ENCODE results near the gene ABHD3. TPM values are rescaled to one million over a fixed set of nuclear protein-coding genes. Genes with fewer than 3 reads are reported as not detected.
"Not testable (repeated sequence)": the region's sequence is repeated elsewhere in the genome, so short reads cannot be mapped to it uniquely, and the experiment has no call there.

The ABHD3 gene
- total RNA-seq, 1 experiment from 2014 or later, result 29.3 TPM

GRCh38 chr18:21725201-21725600 lies 20.6 kb upstream of the ABHD3 start:
- Mint-ChIP-seq H3K9me3 (ENCODE audit: unreplicated experiment) (no peaks in the 10 kb centered on the region), H3K4me3 (ENCODE audit: unreplicated experiment) (no peak overlapping the region), H3K27ac (ENCODE audit: unreplicated experiment) (no peak overlapping the region), H3K27me3 (ENCODE audit: insufficient read depth, unreplicated experiment) (no peaks in the 10 kb centered on the region), H3K4me1 (ENCODE audit: low read depth, unreplicated experiment) (no peaks in the 10 kb centered on the region), H3K36me3 (ENCODE audit: insufficient read depth, unreplicated experiment) (no peaks in the 10 kb centered on the region)
- CTCF ChIA-PET, result no interaction called here
- Histone ChIP-seq H3K27me3 (replicated peaks; ENCODE audit: control insufficient read depth, insufficient read depth, low read length) (no peaks in the 10 kb centered on the region), H3K36me3 (ENCODE audit: control insufficient read depth, insufficient read depth, low read length) (no peaks in the 10 kb centered on the region), H3K4me3 (ENCODE audit: low read depth, low read length) (no peak overlapping the region), H3K4me1 (peaks cover 5% of the 10 kb centered on the region; the same call in 1 of the 2 replicates), H3K9me3 (no peaks in the 10 kb centered on the region)
- no peak for TF ChIP-seq CTCF (IDR thresholded peaks at IDR 0.05; ENCODE audit: insufficient read depth in 1 of 2, low read depth in 1 of 2, low read length in 1 of 2, severe bottlenecking in 1 of 2, unreplicated experiment in 1 of 2)
- POLR2A ChIA-PET, result no interaction called here
- intact Hi-C loops (cut with micrococcal nuclease; ENCODE audit: unreplicated experiment), result no loop called here
- DNase-seq, result no peak
- no TSS peak for BruUV-seq (replicated peaks)

- DNase-seq, result no peak
- Mint-ChIP-seq H3K27ac (ENCODE audit: unreplicated experiment) (no peak overlapping the region), H3K36me3 (ENCODE audit: insufficient read depth, unreplicated experiment) (no peaks in the 10 kb centered on the region), H3K4me1 (ENCODE audit: low read depth, unreplicated experiment) (no peaks in the 10 kb centered on the region), H3K4me3 (ENCODE audit: unreplicated experiment) (no peak overlapping the region), H3K27me3 (ENCODE audit: insufficient read depth, unreplicated experiment) (no peaks in the 10 kb centered on the region), H3K9me3 (ENCODE audit: unreplicated experiment) (no peaks in the 10 kb centered on the region)
- no peak for TF ChIP-seq CTCF (IDR thresholded peaks at IDR 0.05; ENCODE audit: insufficient read depth in 1 of 2, low read depth in 1 of 2, low read length in 1 of 2, severe bottlenecking in 1 of 2, unreplicated experiment in 1 of 2)
- H3K9me3 ChIP-seq, result peaks cover 2% of the 10 kb centered on the region; the same call in 1 of the 2 replicates
- ChIA-PET POLR2A (no interaction called here), CTCF (no interaction called here)
- intact Hi-C loops (cut with micrococcal nuclease; ENCODE audit: unreplicated experiment), result no loop called here
- no peaks in the 10 kb centered on the region for H3K36me3 ChIP-seq (ENCODE audit: control insufficient read depth, insufficient read depth, low read length)
- no peaks in the 10 kb centered on the region for H3K27me3 ChIP-seq (replicated peaks; ENCODE audit: control insufficient read depth, insufficient read depth, low read length)
- no peak overlapping the region for H3K4me3 ChIP-seq (ENCODE audit: low read depth, low read length)
- no TSS peak for BruUV-seq (replicated peaks)
- H3K4me1 ChIP-seq, result peaks cover 5% of the 10 kb centered on the region; the same call in 1 of the 2 replicates
These were observed 18.1 kb upstream of the ABHD3 start for GRCh38 chr18:21722687-21723086.

DNA sequence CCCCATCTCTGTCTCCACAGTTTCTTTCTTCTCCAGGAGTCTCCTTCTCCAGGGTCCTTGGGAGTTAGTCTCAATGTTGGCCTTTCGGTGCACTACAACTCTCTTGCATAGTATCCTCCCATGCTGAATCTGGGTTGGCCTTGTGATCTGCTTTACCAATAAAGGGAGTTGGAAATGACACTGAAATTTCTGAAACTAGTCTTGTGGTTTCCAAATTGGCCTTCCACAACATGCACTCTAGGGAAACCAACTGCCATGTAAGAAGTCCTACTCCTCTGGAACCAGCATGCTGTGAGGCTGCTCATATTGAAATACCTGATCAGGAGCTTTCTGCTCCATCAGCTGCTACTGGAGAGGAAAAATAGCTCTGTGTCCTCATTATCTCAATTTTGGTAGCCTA lies 9.9 kb upstream of the ABHD3 start:
- Histone ChIP-seq H3K4me1 (no peaks in the 10 kb centered on the region), H3K36me3 (ENCODE audit: control insufficient read depth, insufficient read depth, low read length) (no peaks in the 10 kb centered on the region), H3K27me3 (replicated peaks; ENCODE audit: control insufficient read depth, insufficient read depth, low read length) (no peaks in the 10 kb centered on the region), H3K9me3 (peaks cover 5% of the 10 kb centered on the region; the same call in 1 of the 2 replicates), H3K4me3 (ENCODE audit: low read depth, low read length) (no peak overlapping the region)
- Mint-ChIP-seq H3K27me3 (ENCODE audit: insufficient read depth, unreplicated experiment) (no peaks in the 10 kb centered on the region), H3K4me3 (ENCODE audit: unreplicated experiment) (no peak overlapping the region), H3K9me3 (ENCODE audit: unreplicated experiment) (peaks cover 10% of the 10 kb centered on the region), H3K4me1 (ENCODE audit: low read depth, unreplicated experiment) (no peaks in the 10 kb centered on the region), H3K27ac (ENCODE audit: unreplicated experiment) (no peak overlapping the region), H3K36me3 (ENCODE audit: insufficient read depth, unreplicated experiment) (no peaks in the 10 kb centered on the region)
- no peak for TF ChIP-seq CTCF (IDR thresholded peaks at IDR 0.05; ENCODE audit: insufficient read depth in 1 of 2, low read depth in 1 of 2, low read length in 1 of 2, severe bottlenecking in 1 of 2, unreplicated experiment in 1 of 2)
- intact Hi-C loops (cut with micrococcal nuclease; ENCODE audit: unreplicated experiment), result no loop called here
- BruUV-seq (replicated peaks), result no TSS peak
- CTCF ChIA-PET, result no interaction called here
- POLR2A ChIA-PET, result no interaction called here
- DNase-seq, result no peak

- H3K9me3 ChIP-seq; H3K4me3 ChIP-seq (ENCODE audit: low read depth, low read length); CTCF ChIA-PET; H3K4me1 ChIP-seq; H3K4me1 Mint-ChIP-seq (ENCODE audit: low read depth, unreplicated experiment); H3K27me3 Mint-ChIP-seq (ENCODE audit: insufficient read depth, unreplicated experiment); H3K9me3 Mint-ChIP-seq (ENCODE audit: unreplicated experiment); H3K36me3 ChIP-seq (ENCODE audit: control insufficient read depth, insufficient read depth, low read length); BruUV-seq (replicated peaks); H3K27ac Mint-ChIP-seq (ENCODE audit: unreplicated experiment); H3K4me3 Mint-ChIP-seq (ENCODE audit: unreplicated experiment); DNase-seq; H3K27me3 ChIP-seq (replicated peaks; ENCODE audit: control insufficient read depth, insufficient read depth, low read length); intact Hi-C loops (cut with micrococcal nuclease; ENCODE audit: unreplicated experiment): not testable (repeated sequence)
- POLR2A ChIA-PET, result interaction anchor here (1.4 kb wide), 1 partner anchor 33 kb away, joined by 3 read pairs; no protein-coding TSS in a partner anchor
- H3K36me3 Mint-ChIP-seq (ENCODE audit: insufficient read depth, unreplicated experiment), result peaks cover 11% of the 10 kb centered on the region
These were observed 2.6 kb upstream of the ABHD3 start for GRCh38 chr18:21707130-21707529.

All from Caco-2 (cell line).